HEK293 (cell line): ENCODE data around the gene JAM2.

Source experiments
- CTCF ChIA-PET: fragments of 350-600 bp; formaldehyde crosslinking; extraction: SDS; loops from one replicate; lab custom pipeline; 2021; ENCODE audit warnings: antibody characterized with exemption; lab: Yijun Ruan, JAX
- POLR2A ChIA-PET: fragments of 300-600 bp; formaldehyde crosslinking; extraction: SDS; loops from one replicate; lab custom pipeline; 2020; ENCODE audit warnings: antibody characterized with exemption, inconsistent platforms; lab: Yijun Ruan, JAX
- H3K27ac ChIP-seq: fragments of 200-500 bp; sonication (Bioruptor generic); 2 replicates; pipeline ENCODE4 v1.5.1; 2014; ENCODE audit warnings: low read depth, low read length, control low read depth, inconsistent platforms; ENCODE audit errors: extremely low read depth
- H3K36me3 ChIP-seq, 2 experiments: fragments of 200-500 bp in 1 of 2; sonication (Bioruptor generic) in 1 of 2; 1 replicate in 1 of 2; 2 replicates in 1 of 2; pipeline ENCODE4 v1.5.1; 2014 to 2017; ENCODE audit warnings: inconsistent platforms in 2 of 2, low read length in 2 of 2; ENCODE audit not compliant: control insufficient read depth in 2 of 2, insufficient read depth in 1 of 2
- H3K4me1 ChIP-seq: fragments of 200-500 bp; sonication (Bioruptor generic); 2 replicates; pipeline ENCODE4 v1.5.1; 2014; ENCODE audit warnings: mild to moderate bottlenecking, low read length, inconsistent platforms; ENCODE audit not compliant: control insufficient read depth, insufficient read depth
- H3K4me3 ChIP-seq: 2 replicates; pipeline ENCODE4 v1.5.1; 2011; ENCODE audit warnings: low read depth, mild to moderate bottlenecking, control low read depth, low read length, moderate library complexity
- H3K9me3 ChIP-seq: fragments of 200-500 bp; sonication (Bioruptor generic); 2 replicates; pipeline ENCODE4 v1.5.1; 2014; ENCODE audit warnings: low read depth, low read length, inconsistent platforms; ENCODE audit not compliant: control insufficient read depth, insufficient read depth
- FEZF1 ChIP-seq: fragments of 450-650 bp; formaldehyde crosslinking; IDR thresholded peaks from 2 replicates; pipeline ENCODE4 v1.5.1; 2016; ENCODE audit warnings: missing biosample characterization, missing genetic modification characterization
- GLI4 ChIP-seq: fragments of 450-650 bp; formaldehyde crosslinking; IDR thresholded peaks from 2 replicates; pipeline ENCODE4 v1.5.1; 2016; ENCODE audit warnings: missing biosample characterization, missing genetic modification characterization
- KLF10 ChIP-seq: fragments of 450-650 bp; IDR thresholded peaks from 2 replicates; pipeline ENCODE4 v1.5.1; 2018; ENCODE audit warnings: missing biosample characterization, mild to moderate bottlenecking, missing genetic modification characterization
- SP2 ChIP-seq: fragments of 450-650 bp; formaldehyde crosslinking; IDR thresholded peaks from 2 replicates; pipeline ENCODE4 v1.5.1; 2016; ENCODE audit warnings: missing biosample characterization, missing genetic modification characterization
- ZBTB17 ChIP-seq: fragments of 450-650 bp; formaldehyde crosslinking; IDR thresholded peaks from 2 replicates; pipeline ENCODE4 v1.5.1; 2016; ENCODE audit warnings: missing biosample characterization, missing genetic modification characterization
- ZBTB44 ChIP-seq: fragments of 450-650 bp; IDR thresholded peaks from 2 replicates; pipeline ENCODE4 v1.5.1; 2018; ENCODE audit warnings: missing biosample characterization, mild to moderate bottlenecking, missing genetic modification characterization
- ZNF133 ChIP-seq: fragments of 450-650 bp; formaldehyde crosslinking; IDR thresholded peaks from 2 replicates; pipeline ENCODE4 v1.5.1; 2016; ENCODE audit warnings: missing biosample characterization, missing genetic modification characterization
- ZNF148 ChIP-seq: fragments of 450-650 bp; formaldehyde crosslinking; IDR thresholded peaks from 2 replicates; pipeline ENCODE4 v1.5.0; 2017; ENCODE audit warnings: missing biosample characterization, missing genetic modification characterization, borderline replicate concordance
- ZNF184 ChIP-seq: fragments of 450-650 bp; IDR thresholded peaks from 2 replicates; pipeline ENCODE4 v1.5.1; 2018; ENCODE audit warnings: missing biosample characterization, mild to moderate bottlenecking, missing genetic modification characterization
- ZNF211 ChIP-seq: fragments of 450-650 bp; formaldehyde crosslinking; IDR thresholded peaks from 2 replicates; pipeline ENCODE4 v1.5.1; 2016; ENCODE audit warnings: low read depth, missing biosample characterization, missing genetic modification characterization
- ZNF354C ChIP-seq: fragments of 450-650 bp; formaldehyde crosslinking; IDR thresholded peaks from 2 replicates; pipeline ENCODE4 v1.5.1; 2016; ENCODE audit warnings: missing biosample characterization, missing genetic modification characterization, low read depth, borderline replicate concordance
- ZNF366 ChIP-seq: fragments of 450-650 bp; formaldehyde crosslinking; conservative IDR thresholded peaks from 2 replicates; pipeline ENCODE4 v1.5.1; 2016; ENCODE audit warnings: missing biosample characterization, missing genetic modification characterization
- ZNF426 ChIP-seq: fragments of 450-650 bp; formaldehyde crosslinking; IDR thresholded peaks from 2 replicates; pipeline ENCODE4 v1.5.1; 2017; ENCODE audit warnings: missing biosample characterization, missing genetic modification characterization, mild to moderate bottlenecking, inconsistent platforms, moderate library complexity
- ZNF561 ChIP-seq: fragments of 450-650 bp; IDR thresholded peaks from 2 replicates; pipeline ENCODE4 v1.5.1; 2018; ENCODE audit warnings: missing biosample characterization, missing genetic modification characterization, borderline replicate concordance
- ZNF677 ChIP-seq: fragments of 450-650 bp; IDR thresholded peaks from 2 replicates; pipeline ENCODE4 v1.5.0; 2018; ENCODE audit warnings: missing biosample characterization, mild to moderate bottlenecking, missing genetic modification characterization, moderate library complexity
- ZNF777 ChIP-seq: fragments of 450-650 bp; formaldehyde crosslinking; IDR thresholded peaks from 2 replicates; pipeline ENCODE4 v1.5.1; 2017; ENCODE audit warnings: missing biosample characterization, missing genetic modification characterization, borderline replicate concordance
- ZSCAN4 ChIP-seq: fragments of 450-650 bp; formaldehyde crosslinking; IDR thresholded peaks from 2 replicates; pipeline ENCODE4 v1.5.1; 2017; ENCODE audit warnings: missing biosample characterization, missing genetic modification characterization

JAM2 gene

GRCh38 chr21:25687787-25688186, 48.7 kb downstream of the JAM2 start:
- ChIA-PET CTCF (interaction anchor here (0.6 to 0.8 kb wide), 2 partner anchors 80 to 1317 kb away, joined by 3 to 4 read pairs; no protein-coding TSS in a partner anchor), POLR2A (no interaction called here)
- Histone ChIP-seq H3K27ac (no peak overlapping the region), H3K4me3 (no peak overlapping the region), H3K4me1 (no peaks in the 10 kb centered on the region), H3K36me3 (no peaks in the 10 kb centered on the region), H3K9me3 (no peaks in the 10 kb centered on the region)
- TF ChIP-seq ZNF677 (tag by site-specific recombination) (no peak), ZNF211 (tag by site-specific recombination) (no peak), GLI4 (tag by site-specific recombination) (no peak), ZNF133 (tag by site-specific recombination) (no peak), ZNF426 (tag by site-specific recombination) (no peak), ZNF184 (no peak), ZBTB44 (tag by site-specific recombination) (no peak), FEZF1 (tag by site-specific recombination) (no peak), KLF10 (tag by site-specific recombination) (no peak), ZSCAN4 (tag by site-specific recombination) (no peak), ZNF354C (tag by site-specific recombination) (no peak)

GRCh38 chr21:25688275-25689155, 49.5 kb downstream of the JAM2 start:
- Histone ChIP-seq H3K4me1 (no peaks in the 10 kb centered on the region), H3K9me3 (no peaks in the 10 kb centered on the region), H3K36me3 (no peaks in the 10 kb centered on the region), H3K4me3 (no peak overlapping the region), H3K27ac (no peak overlapping the region)
- ChIA-PET CTCF (interaction anchor here (0.6 kb wide), 1 partner anchor 13 kb away, joined by 3 read pairs; no protein-coding TSS in a partner anchor), POLR2A (no interaction called here)
- TF ChIP-seq SP2: no peak
- no peak for TF ChIP-seq KLF10 (tag by site-specific recombination)
- TF ChIP-seq ZNF148 (tag by site-specific recombination): no peak
- no peak for TF ChIP-seq ZNF777 (tag by site-specific recombination)
- TF ChIP-seq ZNF366 (tag by site-specific recombination): no peak
- no peak for TF ChIP-seq ZBTB17 (tag by site-specific recombination)
- no peak for TF ChIP-seq ZNF561
